ENCODE data around the gene AZIN2. TPM values are rescaled to one million over a fixed set of nuclear protein-coding genes. Genes with fewer than 3 reads are reported as not detected.
"Not testable (repeated sequence)": the region's sequence is repeated elsewhere in the genome, so short reads cannot be mapped to it uniquely, and the experiment has no call there.

The AZIN2 gene
- total RNA-seq, 1 experiment from 2014 or later: 0.39 TPM

DNA sequence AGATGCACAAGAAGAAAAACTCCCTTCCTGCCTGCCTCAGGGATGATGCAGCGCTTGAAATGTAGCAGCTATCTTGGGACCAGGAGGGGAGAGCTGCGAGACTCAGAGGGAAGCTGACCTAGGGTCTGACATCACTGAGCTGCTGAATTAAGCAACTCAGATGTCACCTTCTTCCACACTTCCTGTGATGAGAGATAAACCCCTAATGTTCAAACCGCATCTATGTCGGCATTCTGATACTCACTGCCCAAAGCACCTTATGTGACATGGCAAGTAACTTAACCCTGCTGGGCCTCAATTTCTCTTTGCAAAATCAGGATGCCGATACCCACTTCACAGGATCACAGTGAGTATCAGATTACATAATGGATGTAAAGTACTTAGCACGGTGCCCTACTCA lies 35.1 kb upstream of the AZIN2 start:
- Histone ChIP-seq H2BK5ac (ENCODE audit: insufficient read length, low read length) (no peak overlapping the region), H2AK5ac (ENCODE audit: insufficient read length, low read length) (no peak overlapping the region), H3T11ph (ENCODE audit: low read length) (no peak overlapping the region), H3K4ac (ENCODE audit: low read depth, low read length) (no peak overlapping the region), H3K9me3 (ENCODE audit: control insufficient read depth, low read depth, low read length) (no peaks in the 10 kb centered on the region), H4K91ac (ENCODE audit: insufficient read length, low read depth, low read length) (no peak overlapping the region), H2BK15ac (ENCODE audit: low read depth, low read length) (no peak overlapping the region), H3K79me2 (ENCODE audit: insufficient read depth, low read length) (no peaks in the 10 kb centered on the region), H2BK120ac (ENCODE audit: low read depth, low read length, poor library complexity, severe bottlenecking) (no peak overlapping the region), H3K56ac (ENCODE audit: insufficient read length, low read depth, low read length) (no peak overlapping the region), H3K23me2 (ENCODE audit: insufficient read length, low read depth, low read length, poor library complexity, severe bottlenecking) (no peaks in the 10 kb centered on the region), H2BK20ac (ENCODE audit: low read depth, low read length, poor library complexity, severe bottlenecking) (no peak overlapping the region), H3K79me1 (ENCODE audit: insufficient read depth, low read depth, low read length, poor library complexity, severe bottlenecking) (no peaks in the 10 kb centered on the region), H3K18ac (ENCODE audit: insufficient read length, low read depth, low read length) (no peak overlapping the region), H3K23ac (ENCODE audit: insufficient read length, low read depth, low read length) (no peak overlapping the region), H3K4me1 (ENCODE audit: insufficient read depth, low read length) (peaks cover 4% of the 10 kb centered on the region; the same call in 1 of the 2 replicates), H4K20me1 (ENCODE audit: control insufficient read depth, insufficient read depth, insufficient read length) (no peaks in the 10 kb centered on the region), H3K27me3 (ENCODE audit: insufficient read depth, low read length) (no peaks in the 10 kb centered on the region), H2AFZ (ENCODE audit: low read length) (no peak overlapping the region), H3K9ac (ENCODE audit: extremely low read depth, insufficient read length, low read length) (no peak overlapping the region), H3K14ac (ENCODE audit: insufficient read depth, low read length) (no peak overlapping the region), H2BK12ac (ENCODE audit: insufficient read length, low read depth, low read length) (no peak overlapping the region), H3K27ac (ENCODE audit: insufficient read length, low read depth, low read length) (no peak overlapping the region), H3K4me2 (ENCODE audit: insufficient read depth, insufficient read length, low read length) (no peak overlapping the region), H4K8ac (replicated peaks; ENCODE audit: insufficient read length, low read depth, low read length) (no peak overlapping the region), H4K5ac (ENCODE audit: insufficient read length, low read depth, low read length) (no peak overlapping the region)
- Mint-ChIP-seq H3K4me1 (peaks cover 10 to 17% of the 10 kb centered on the region in 2 experiments), H3K4me3 (no peak overlapping the region), H3K36me3 (ENCODE audit: insufficient read depth in 1 of 3, low read depth in 3 of 3) (peaks cover 3 to 5% (median 4%) of the 10 kb centered on the region in 3 experiments; a peak in 6 of 7 replicates), H3K9me3 (peaks cover 8 to 10% of the 10 kb centered on the region in 2 experiments), H3K27ac (no peak overlapping the region), H3K27me3 (ENCODE audit: low read depth) (peaks cover 9% of the 10 kb centered on the region; the same call in 1 of the 2 replicates)
- no CpG with 5 or more reads among the region's 6 CpGs for WGBS (ENCODE audit: extremely low coverage, insufficient read length, low lambda C conversion rate)
- TF ChIP-seq, protein P1, sequence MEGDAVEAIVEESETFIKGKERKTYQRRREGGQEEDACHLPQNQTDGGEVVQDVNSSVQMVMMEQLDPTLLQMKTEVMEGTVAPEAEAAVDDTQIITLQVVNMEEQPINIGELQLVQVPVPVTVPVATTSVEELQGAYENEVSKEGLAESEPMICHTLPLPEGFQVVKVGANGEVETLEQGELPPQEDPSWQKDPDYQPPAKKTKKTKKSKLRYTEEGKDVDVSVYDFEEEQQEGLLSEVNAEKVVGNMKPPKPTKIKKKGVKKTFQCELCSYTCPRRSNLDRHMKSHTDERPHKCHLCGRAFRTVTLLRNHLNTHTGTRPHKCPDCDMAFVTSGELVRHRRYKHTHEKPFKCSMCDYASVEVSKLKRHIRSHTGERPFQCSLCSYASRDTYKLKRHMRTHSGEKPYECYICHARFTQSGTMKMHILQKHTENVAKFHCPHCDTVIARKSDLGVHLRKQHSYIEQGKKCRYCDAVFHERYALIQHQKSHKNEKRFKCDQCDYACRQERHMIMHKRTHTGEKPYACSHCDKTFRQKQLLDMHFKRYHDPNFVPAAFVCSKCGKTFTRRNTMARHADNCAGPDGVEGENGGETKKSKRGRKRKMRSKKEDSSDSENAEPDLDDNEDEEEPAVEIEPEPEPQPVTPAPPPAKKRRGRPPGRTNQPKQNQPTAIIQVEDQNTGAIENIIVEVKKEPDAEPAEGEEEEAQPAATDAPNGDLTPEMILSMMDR (conservative IDR thresholded peaks at IDR 0.05): no peak
- no peak for DNase-seq

DNA sequence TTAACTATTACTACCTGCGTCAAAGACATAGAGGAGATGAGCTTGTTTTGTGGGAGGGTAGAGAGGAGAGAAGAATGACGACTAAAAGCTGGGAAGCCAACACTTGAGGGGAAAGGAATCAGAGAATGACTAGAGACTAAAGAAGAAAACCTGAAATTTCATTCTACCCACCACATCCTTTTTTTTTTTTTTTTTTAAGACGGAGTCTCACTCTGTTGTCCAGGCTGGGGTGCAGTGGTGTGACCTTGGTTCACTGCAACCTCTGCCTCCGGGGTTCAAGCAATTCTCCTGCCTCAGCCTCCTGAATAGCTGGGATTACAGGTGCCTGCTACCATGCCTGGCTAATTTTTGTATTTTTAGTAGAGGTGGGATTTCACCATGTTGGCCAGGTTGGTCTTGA lies 34.7 kb upstream of the AZIN2 start:
- not testable (repeated sequence) for H4K8ac ChIP-seq (replicated peaks; ENCODE audit: insufficient read length, low read depth, low read length); H2AK5ac ChIP-seq (ENCODE audit: insufficient read length, low read length); H3K4me2 ChIP-seq (ENCODE audit: insufficient read depth, insufficient read length, low read length); H3K27ac ChIP-seq (ENCODE audit: insufficient read length, low read depth, low read length); H4K20me1 ChIP-seq (ENCODE audit: control insufficient read depth, insufficient read depth, insufficient read length); H2BK12ac ChIP-seq (ENCODE audit: insufficient read length, low read depth, low read length); H2BK15ac ChIP-seq (ENCODE audit: low read depth, low read length); H2BK120ac ChIP-seq (ENCODE audit: low read depth, low read length, poor library complexity, severe bottlenecking); H3K4me1 ChIP-seq (ENCODE audit: insufficient read depth, low read length); H3K4me3 Mint-ChIP-seq; DNase-seq; H2BK5ac ChIP-seq (ENCODE audit: insufficient read length, low read length); H3T11ph ChIP-seq (ENCODE audit: low read length); H3K18ac ChIP-seq (ENCODE audit: insufficient read length, low read depth, low read length); H3K27ac Mint-ChIP-seq; H3K36me3 Mint-ChIP-seq (ENCODE audit: insufficient read depth in 1 of 3, low read depth in 3 of 3); H3K9ac ChIP-seq (ENCODE audit: extremely low read depth, insufficient read length, low read length); H3K23me2 ChIP-seq (ENCODE audit: insufficient read length, low read depth, low read length, poor library complexity, severe bottlenecking); H3K23ac ChIP-seq (ENCODE audit: insufficient read length, low read depth, low read length); H3K79me1 ChIP-seq (ENCODE audit: insufficient read depth, low read depth, low read length, poor library complexity, severe bottlenecking); H3K56ac ChIP-seq (ENCODE audit: insufficient read length, low read depth, low read length); H4K5ac ChIP-seq (ENCODE audit: insufficient read length, low read depth, low read length); H3K14ac ChIP-seq (ENCODE audit: insufficient read depth, low read length); H4K91ac ChIP-seq (ENCODE audit: insufficient read length, low read depth, low read length); H3K79me2 ChIP-seq (ENCODE audit: insufficient read depth, low read length); H3K9me3 ChIP-seq (ENCODE audit: control insufficient read depth, low read depth, low read length); H3K27me3 ChIP-seq (ENCODE audit: insufficient read depth, low read length); H2BK20ac ChIP-seq (ENCODE audit: low read depth, low read length, poor library complexity, severe bottlenecking); H3K4ac ChIP-seq (ENCODE audit: low read depth, low read length); H3K27me3 Mint-ChIP-seq (ENCODE audit: low read depth); H2AFZ ChIP-seq (ENCODE audit: low read length)
- no CpG with 5 or more reads among the region's 4 CpGs for WGBS (ENCODE audit: extremely low coverage, insufficient read length, low lambda C conversion rate)
- peaks cover 10 to 17% of the 10 kb centered on the region in 2 experiments for H3K4me1 Mint-ChIP-seq
- peaks cover 9 to 10% of the 10 kb centered on the region in 2 experiments for H3K9me3 Mint-ChIP-seq

Measured in H9 (cell line).